H9 (cell line): ENCODE results near the gene KLHL1. TPM values are rescaled to one million over a fixed set of nuclear protein-coding genes. Genes with fewer than 3 reads are reported as not detected.

Experiments
- DNase-seq: peaks from one replicate; pipeline ENCODE4 v3.0.0-alpha.2; 2017
- H2AFZ ChIP-seq: one replicate; pipeline ENCODE4 v1.6.1; 2013; ENCODE audit warnings: mild to moderate bottlenecking, low read length, control low read depth, moderate library complexity
- H2AK5ac ChIP-seq: 2 replicates; pipeline ENCODE4 v1.6.1; 2013; ENCODE audit warnings: low read length, control low read depth, mixed read lengths; ENCODE audit not compliant: insufficient read length
- H2BK120ac ChIP-seq: one replicate; pipeline ENCODE4 v1.6.1; 2013; ENCODE audit warnings: low read depth, mild to moderate bottlenecking, low read length, control low read depth, inconsistent platforms; ENCODE audit not compliant: poor library complexity, severe bottlenecking
- H2BK12ac ChIP-seq: 2 replicates; pipeline ENCODE4 v1.6.1; 2013; ENCODE audit warnings: low read length, control low read depth, mixed read lengths, low read depth; ENCODE audit not compliant: insufficient read length
- H2BK15ac ChIP-seq: 2 replicates; pipeline ENCODE4 v1.6.1; 2013; ENCODE audit warnings: low read depth, low read length, control low read depth
- H2BK20ac ChIP-seq: one replicate; pipeline ENCODE4 v1.6.1; 2013; ENCODE audit warnings: low read depth, mild to moderate bottlenecking, low read length, control low read depth, inconsistent platforms; ENCODE audit not compliant: poor library complexity, severe bottlenecking
- H2BK5ac ChIP-seq: 2 replicates; pipeline ENCODE4 v1.6.1; 2013; ENCODE audit warnings: low read length, control low read depth, mixed read lengths; ENCODE audit not compliant: insufficient read length
- H3K14ac ChIP-seq: 2 replicates; pipeline ENCODE4 v1.6.1; 2013; ENCODE audit warnings: low read length, control low read depth; ENCODE audit not compliant: insufficient read depth
- H3K18ac ChIP-seq: 2 replicates; pipeline ENCODE4 v1.6.1; 2013; ENCODE audit warnings: low read depth, mild to moderate bottlenecking, mixed read lengths, low read length, control low read depth; ENCODE audit not compliant: insufficient read length
- H3K23ac ChIP-seq: 2 replicates; pipeline ENCODE4 v1.6.1; 2013; ENCODE audit warnings: low read length, control low read depth, mixed read lengths, low read depth; ENCODE audit not compliant: insufficient read length
- H3K23me2 ChIP-seq: 2 replicates; pipeline ENCODE4 v1.6.1; 2013; ENCODE audit warnings: low read depth, mild to moderate bottlenecking, mixed read lengths, low read length, control low read depth; ENCODE audit not compliant: insufficient read length, poor library complexity, severe bottlenecking
- H3K27ac ChIP-seq: 2 replicates; pipeline ENCODE4 v1.5.1; 2013; ENCODE audit warnings: low read length, control low read depth, mixed read lengths, low read depth; ENCODE audit not compliant: insufficient read length
- H3K27me3 ChIP-seq: 2 replicates; pipeline ENCODE4 v1.6.1; 2013; ENCODE audit warnings: low read length, control low read depth, inconsistent platforms; ENCODE audit not compliant: insufficient read depth
- H3K4ac ChIP-seq: 2 replicates; pipeline ENCODE4 v1.6.1; 2013; ENCODE audit warnings: low read depth, mild to moderate bottlenecking, control low read depth, inconsistent platforms, low read length, moderate library complexity
- H3K4me1 ChIP-seq: 2 replicates; pipeline ENCODE4 v1.6.1; 2013; ENCODE audit warnings: low read length, control low read depth, inconsistent platforms; ENCODE audit not compliant: insufficient read depth
- H3K4me2 ChIP-seq: 2 replicates; pipeline ENCODE4 v1.6.1; 2013; ENCODE audit warnings: low read length, control low read depth, mixed read lengths; ENCODE audit not compliant: insufficient read length, insufficient read depth
- H3K56ac ChIP-seq: 2 replicates; pipeline ENCODE4 v1.6.1; 2013; ENCODE audit warnings: low read depth, mild to moderate bottlenecking, mixed read lengths, low read length, control low read depth; ENCODE audit not compliant: insufficient read length
- H3K79me1 ChIP-seq: 2 replicates; pipeline ENCODE4 v1.6.1; 2013; ENCODE audit warnings: low read depth, mild to moderate bottlenecking, moderate library complexity, low read length, control low read depth, inconsistent platforms; ENCODE audit not compliant: insufficient read depth, poor library complexity, severe bottlenecking
- H3K79me2 ChIP-seq: 2 replicates; pipeline ENCODE4 v1.6.1; 2013; ENCODE audit warnings: low read length, control low read depth, inconsistent platforms; ENCODE audit not compliant: insufficient read depth
- H3K9ac ChIP-seq: 2 replicates; pipeline ENCODE4 v1.6.1; 2013; ENCODE audit warnings: low read length, control low read depth, mixed read lengths; ENCODE audit not compliant: insufficient read length; ENCODE audit errors: extremely low read depth
- H3K9me3 ChIP-seq: one replicate; pipeline ENCODE4 v1.6.1; 2013; ENCODE audit warnings: low read depth, low read length, inconsistent platforms; ENCODE audit not compliant: control insufficient read depth
- H3T11ph ChIP-seq: one replicate; pipeline ENCODE4 v1.6.1; 2013; ENCODE audit warnings: mild to moderate bottlenecking, low read length, control low read depth, inconsistent platforms
- H4K20me1 ChIP-seq: one replicate; pipeline ENCODE4 v1.6.1; 2013; ENCODE audit not compliant: control insufficient read depth, insufficient read length, insufficient read depth
- H4K5ac ChIP-seq: 2 replicates; pipeline ENCODE4 v1.6.1; 2013; ENCODE audit warnings: low read depth, mild to moderate bottlenecking, mixed read lengths, low read length, control low read depth; ENCODE audit not compliant: insufficient read length
- H4K8ac ChIP-seq: replicated peaks from 2 replicates; pipeline ENCODE4 v1.6.1; 2013; ENCODE audit warnings: low read length, control low read depth, mixed read lengths, low read depth; ENCODE audit not compliant: insufficient read length
- H4K91ac ChIP-seq: 2 replicates; pipeline ENCODE4 v1.6.1; 2013; ENCODE audit warnings: low read depth, mild to moderate bottlenecking, moderate library complexity, mixed read lengths, low read length, control low read depth; ENCODE audit not compliant: insufficient read length
- H3K27ac Mint-ChIP-seq, 3 experiments: 2 replicates in 2 of 3; 3 replicates in 1 of 3; pipeline ENCODE4 v1.8.0; 2020 to 2021; ENCODE audit warnings: mixed read lengths in 3 of 3, mild to moderate bottlenecking in 1 of 3, moderate library complexity in 1 of 3
- H3K27me3 Mint-ChIP-seq: 2 replicates; pipeline ENCODE4 v1.8.0; 2021; ENCODE audit warnings: low read depth, mild to moderate bottlenecking, moderate library complexity, mixed read lengths
- H3K36me3 Mint-ChIP-seq, 3 experiments: 2 replicates in 2 of 3; 3 replicates in 1 of 3; pipeline ENCODE4 v1.8.0; 2020 to 2021; ENCODE audit warnings: low read depth in 3 of 3, mixed read lengths in 3 of 3; ENCODE audit not compliant: insufficient read depth in 1 of 3
- H3K4me1 Mint-ChIP-seq, 2 experiments: 2 replicates each; pipeline ENCODE4 v1.8.0; 2020; ENCODE audit warnings: mixed read lengths in 2 of 2
- H3K4me3 Mint-ChIP-seq, 2 experiments: 2 replicates in 1 of 2; 3 replicates in 1 of 2; pipeline ENCODE4 v1.8.0; 2020 to 2021; ENCODE audit warnings: mild to moderate bottlenecking in 2 of 2, mixed read lengths in 2 of 2, moderate library complexity in 1 of 2
- H3K9me3 Mint-ChIP-seq, 2 experiments: 2 replicates in 1 of 2; 3 replicates in 1 of 2; pipeline ENCODE4 v1.8.0; 2020; ENCODE audit warnings: mild to moderate bottlenecking in 2 of 2, mixed read lengths in 2 of 2, moderate library complexity in 1 of 2
- WGBS: extraction: QIAGEN DNeasy Blood & Tissue Kit; methylation state at CpG from one replicate; pipeline ENCODE4 v1.1.7; 2013; ENCODE audit warnings: missing lambda C conversion rate, low lambda C conversion rate, mixed read lengths; ENCODE audit not compliant: insufficient read length; ENCODE audit errors: extremely low coverage; 5-methylcytosine and 5-hydroxymethylcytosine counted together
- total RNA-seq: library from RNA; stranded (reverse); gene quantifications from 2 replicates; pipeline ENCODE4 v1.2.1, GENCODE V29; 2021
- TF ChIP-seq, protein P1 (sequence below): fragments of 200-600 bp; sonication (generic); conservative IDR thresholded peaks from 3 replicates; pipeline ENCODE4 v1.8.0; 2021; ENCODE audit warnings: antibody characterized with exemption, mild to moderate bottlenecking

Gene KLHL1
- total RNA-seq, 1 experiment from 2014 or later, result not detected

DNA sequence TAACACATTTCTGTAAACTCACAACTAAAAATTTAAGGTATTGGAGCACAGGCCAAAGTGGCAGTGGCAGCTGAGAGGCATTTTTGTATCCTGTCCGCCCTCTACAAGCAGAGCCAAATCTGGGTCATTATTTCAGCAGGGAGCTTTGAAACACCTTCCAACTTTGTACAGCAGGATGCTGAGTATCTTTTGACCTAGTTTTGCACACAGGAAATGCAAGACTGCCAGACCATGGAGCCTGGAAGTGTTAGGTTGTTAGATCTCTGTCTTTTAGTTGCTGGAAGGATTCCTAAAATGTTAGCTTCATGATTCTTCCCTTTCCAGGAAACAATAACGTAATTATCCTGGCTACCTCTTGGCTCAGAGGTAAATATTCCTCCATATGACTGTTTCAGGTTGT is 149.2 kb downstream of the KLHL1 start:
- H2AFZ ChIP-seq, result no peak overlapping the region
- no CpG with 5 or more reads among the region's 2 CpGs for WGBS

More for the DNA sequence above, 149.2 kb downstream of the KLHL1 start:
- no peaks in the 10 kb centered on the region for H3K23me2 ChIP-seq
- TF ChIP-seq, protein P1, sequence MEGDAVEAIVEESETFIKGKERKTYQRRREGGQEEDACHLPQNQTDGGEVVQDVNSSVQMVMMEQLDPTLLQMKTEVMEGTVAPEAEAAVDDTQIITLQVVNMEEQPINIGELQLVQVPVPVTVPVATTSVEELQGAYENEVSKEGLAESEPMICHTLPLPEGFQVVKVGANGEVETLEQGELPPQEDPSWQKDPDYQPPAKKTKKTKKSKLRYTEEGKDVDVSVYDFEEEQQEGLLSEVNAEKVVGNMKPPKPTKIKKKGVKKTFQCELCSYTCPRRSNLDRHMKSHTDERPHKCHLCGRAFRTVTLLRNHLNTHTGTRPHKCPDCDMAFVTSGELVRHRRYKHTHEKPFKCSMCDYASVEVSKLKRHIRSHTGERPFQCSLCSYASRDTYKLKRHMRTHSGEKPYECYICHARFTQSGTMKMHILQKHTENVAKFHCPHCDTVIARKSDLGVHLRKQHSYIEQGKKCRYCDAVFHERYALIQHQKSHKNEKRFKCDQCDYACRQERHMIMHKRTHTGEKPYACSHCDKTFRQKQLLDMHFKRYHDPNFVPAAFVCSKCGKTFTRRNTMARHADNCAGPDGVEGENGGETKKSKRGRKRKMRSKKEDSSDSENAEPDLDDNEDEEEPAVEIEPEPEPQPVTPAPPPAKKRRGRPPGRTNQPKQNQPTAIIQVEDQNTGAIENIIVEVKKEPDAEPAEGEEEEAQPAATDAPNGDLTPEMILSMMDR, result no peak
- Mint-ChIP-seq H3K27ac (no peak overlapping the region), H3K27me3 (no peaks in the 10 kb centered on the region), H3K4me3 (no peak overlapping the region), H3K4me1 (peaks cover 8 to 12% of the 10 kb centered on the region in 2 experiments; a peak in 3 of 4 replicates), H3K9me3 (no peaks in the 10 kb centered on the region), H3K36me3 (no peaks in the 10 kb centered on the region)
- H2BK12ac ChIP-seq, result no peak overlapping the region
- H4K5ac ChIP-seq, result no peak overlapping the region
- H2BK5ac ChIP-seq, result no peak overlapping the region
- no peak overlapping the region for H3K27ac ChIP-seq
- no peak overlapping the region for H4K8ac ChIP-seq
- no peak overlapping the region for H2BK15ac ChIP-seq
- H3K18ac ChIP-seq, result no peak overlapping the region
- no peak overlapping the region for H2AK5ac ChIP-seq
- H3K14ac ChIP-seq, result no peak overlapping the region
- no peak overlapping the region for H3K9ac ChIP-seq
- no peaks in the 10 kb centered on the region for H4K20me1 ChIP-seq
- no peak for DNase-seq
- no peaks in the 10 kb centered on the region for H3K4me1 ChIP-seq
- H3K27me3 ChIP-seq, result no peaks in the 10 kb centered on the region
- H3K4ac ChIP-seq, result no peak overlapping the region
- H3K56ac ChIP-seq, result no peak overlapping the region
- H4K91ac ChIP-seq, result no peak overlapping the region
- no peaks in the 10 kb centered on the region for H3K79me2 ChIP-seq
- H3K9me3 ChIP-seq, result no peaks in the 10 kb centered on the region
- H3K4me2 ChIP-seq, result no peak overlapping the region
- no peak overlapping the region for H3K23ac ChIP-seq
- no peak overlapping the region for H2BK120ac ChIP-seq
- no peak overlapping the region for H2BK20ac ChIP-seq
- H3T11ph ChIP-seq, result no peak overlapping the region
- H3K79me1 ChIP-seq, result no peaks in the 10 kb centered on the region
